ENCODE data around the gene SDC3. TPM values are rescaled to one million over a fixed set of nuclear protein-coding genes. Genes with fewer than 3 reads are reported as not detected.

The SDC3 gene
- polyA plus RNA-seq, 1 experiment: 18.0 TPM

DNA sequence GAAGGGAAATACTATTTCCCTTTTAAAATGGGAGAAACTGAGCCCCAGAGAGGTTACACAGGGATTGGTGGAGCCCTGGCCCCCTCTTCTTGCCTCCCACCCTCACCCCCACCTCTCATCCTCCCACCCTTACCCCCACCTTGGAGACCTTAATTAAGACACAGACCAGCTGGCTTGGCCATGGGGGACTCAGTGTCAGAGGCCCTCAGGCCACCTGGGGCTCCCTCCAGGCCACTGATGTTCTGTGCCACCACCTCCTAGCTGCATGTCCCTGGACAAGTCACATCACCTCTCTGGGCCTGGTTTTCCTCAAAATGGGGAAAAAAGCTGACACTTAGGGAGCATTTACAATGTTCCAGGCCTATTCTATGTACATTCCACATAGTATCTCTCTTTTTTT lies 51.5 kb downstream of the SDC3 start:
- CTCF ChIA-PET: interaction anchor here (0.5 to 1.8 kb wide), 3 partner anchors 15 to 57 kb away, joined by 3 to 4 read pairs (median 4); no protein-coding TSS in a partner anchor
- no peak for TF ChIP-seq CTCF (IDR thresholded peaks at IDR 0.05; ENCODE audit: insufficient read depth, low read depth, low read length)
- no peak for DNase-seq (ENCODE audit: low read depth)
- Histone ChIP-seq H3K36me3 (ENCODE audit: control insufficient read depth, insufficient read depth, low read length) (no peaks in the 10 kb centered on the region), H3K27me3 (ENCODE audit: control insufficient read depth, insufficient read depth, low read length) (no peaks in the 10 kb centered on the region), H3K4me3 (ENCODE audit: low read depth, low read length) (no peak overlapping the region)
- POLR2A ChIA-PET: no interaction called here

DNA sequence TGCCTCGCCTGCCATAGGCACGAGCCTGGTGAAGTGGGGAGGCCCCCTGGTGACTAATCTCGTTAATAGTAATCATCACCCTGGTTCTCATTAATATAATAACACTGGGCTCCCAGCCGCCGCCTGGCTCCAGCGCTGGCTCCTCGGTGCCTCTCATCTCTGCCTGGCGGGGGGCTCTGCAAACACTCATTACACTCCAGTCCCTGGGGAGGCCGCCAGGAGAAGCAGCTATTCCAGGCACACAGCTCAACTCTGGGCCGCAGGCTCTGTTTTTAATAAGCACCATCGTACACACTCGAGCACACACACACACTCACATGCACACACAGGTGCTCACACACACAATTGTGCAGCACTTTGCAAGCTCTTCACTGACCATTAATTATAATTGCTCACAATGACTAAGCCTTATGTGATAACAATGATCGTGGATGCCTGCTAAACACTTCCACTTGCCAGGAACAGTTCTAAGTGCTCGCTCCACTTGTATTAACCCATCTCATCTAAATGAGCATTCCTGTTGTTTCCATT lies 52.2 kb downstream of the SDC3 start:
- no peak for DNase-seq (ENCODE audit: low read depth)
- no peaks in the 10 kb centered on the region for H3K36me3 ChIP-seq (ENCODE audit: control insufficient read depth, insufficient read depth, low read length)
- H3K4me3 ChIP-seq (ENCODE audit: low read depth, low read length): no peak overlapping the region
- no peak for TF ChIP-seq CTCF (IDR thresholded peaks at IDR 0.05; ENCODE audit: insufficient read depth, low read depth, low read length)
- no peaks in the 10 kb centered on the region for H3K27me3 ChIP-seq (ENCODE audit: control insufficient read depth, insufficient read depth, low read length)
- CTCF ChIA-PET: interaction anchor here (0.7 to 1.8 kb wide), 4 partner anchors 15 to 57 kb away, joined by 3 to 4 read pairs (median 4); no protein-coding TSS in a partner anchor
- POLR2A ChIA-PET: no interaction called here

DNA sequence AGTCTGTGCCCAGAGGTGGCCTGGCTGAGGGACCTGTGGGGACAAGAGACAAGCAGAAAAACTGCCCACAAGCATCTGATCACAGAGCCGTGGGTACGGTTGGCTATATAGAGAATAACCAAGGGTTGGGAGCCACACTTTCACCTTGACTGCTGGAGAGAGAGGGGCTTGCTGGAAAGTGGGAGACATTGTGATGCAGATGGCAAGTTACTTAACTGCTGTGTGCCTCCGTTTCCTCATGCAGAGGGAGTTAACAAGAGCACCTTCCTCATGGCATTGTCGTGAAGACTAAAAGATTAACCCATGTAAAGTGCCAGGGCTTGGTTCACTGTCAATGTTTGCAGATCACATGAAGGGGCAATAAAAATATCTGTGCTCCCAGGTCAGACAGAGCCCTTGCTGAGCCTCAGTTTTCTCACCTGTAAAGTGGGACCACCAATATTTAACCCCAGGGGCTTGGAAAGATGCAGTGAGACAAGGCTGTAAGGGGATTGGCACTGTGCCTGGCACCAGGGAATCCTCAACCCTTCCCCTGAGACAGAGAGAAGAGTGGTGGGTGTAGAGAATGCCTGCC lies 52.8 kb downstream of the SDC3 start:
- no peak for TF ChIP-seq CTCF (IDR thresholded peaks at IDR 0.05; ENCODE audit: insufficient read depth, low read depth, low read length)
- Histone ChIP-seq H3K4me3 (ENCODE audit: low read depth, low read length) (no peak overlapping the region), H3K36me3 (ENCODE audit: control insufficient read depth, insufficient read depth, low read length) (no peaks in the 10 kb centered on the region), H3K27me3 (ENCODE audit: control insufficient read depth, insufficient read depth, low read length) (no peaks in the 10 kb centered on the region)
- no peak for DNase-seq (ENCODE audit: low read depth)
- CTCF ChIA-PET: interaction anchor here (0.7 to 1.8 kb wide), 4 partner anchors 14 to 57 kb away, joined by 3 to 4 read pairs (median 4); no protein-coding TSS in a partner anchor
- POLR2A ChIA-PET: no interaction called here

- Histone ChIP-seq H3K4me3 (ENCODE audit: low read depth, low read length) (no peak overlapping the region), H3K27me3 (ENCODE audit: control insufficient read depth, insufficient read depth, low read length) (peaks cover 3% of the 10 kb centered on the region), H3K36me3 (ENCODE audit: control insufficient read depth, insufficient read depth, low read length) (no peaks in the 10 kb centered on the region)
- ChIA-PET POLR2A (no interaction called here), CTCF (interaction anchor here (0.6 to 1.0 kb wide), 3 partner anchors 51 to 603 kb away, joined by 3 to 5 read pairs (median 5); no protein-coding TSS in a partner anchor)
- no peak for TF ChIP-seq CTCF (IDR thresholded peaks at IDR 0.05; ENCODE audit: insufficient read depth, low read depth, low read length)
- no peak for DNase-seq (ENCODE audit: low read depth)
Observed at GRCh38 chr1:30853350-30853749, 55.2 kb downstream of the SDC3 start.

- DNase-seq (ENCODE audit: low read depth): no peak
- H3K4me3 ChIP-seq (ENCODE audit: low read depth, low read length): no peak overlapping the region
- H3K27me3 ChIP-seq (ENCODE audit: control insufficient read depth, insufficient read depth, low read length): peaks cover 4% of the 10 kb centered on the region
- TF ChIP-seq CTCF (IDR thresholded peaks at IDR 0.05; ENCODE audit: insufficient read depth, low read depth, low read length): no peak
- POLR2A ChIA-PET: no interaction called here
- CTCF ChIA-PET: no interaction called here
- H3K36me3 ChIP-seq (ENCODE audit: control insufficient read depth, insufficient read depth, low read length): no peaks in the 10 kb centered on the region
Observed at GRCh38 chr1:30852026-30852425, 56.5 kb downstream of the SDC3 start.
